ENCODE measurements around the gene RTP2. TPM values are rescaled to one million over a fixed set of nuclear protein-coding genes. Genes with fewer than 3 reads are reported as not detected.

Gene RTP2
- total RNA-seq, 1 donor from 2014 or later, result not detected

GRCh38 chr3:187738071-187738330 lies 35.6 kb upstream of the RTP2 start:
- Mint-ChIP-seq H3K4me1 (ENCODE audit: low read depth, unreplicated experiment) (peaks cover 11% of the 10 kb centered on the region), H3K9me3 (ENCODE audit: unreplicated experiment) (peaks cover 7% of the 10 kb centered on the region), H3K27me3 (ENCODE audit: unreplicated experiment) (peaks cover 5% of the 10 kb centered on the region), H3K27ac (ENCODE audit: unreplicated experiment) (no peak overlapping the region), H3K36me3 (ENCODE audit: unreplicated experiment) (no peaks in the 10 kb centered on the region), H3K4me3 (ENCODE audit: unreplicated experiment) (peak overlapping the region; percentile 89)
- no peak for DNase-seq
- TF ChIP-seq CTCF (IDR thresholded peaks at IDR 0.05; ENCODE audit: partially characterized antibody, unreplicated experiment), result no peak

GRCh38 chr3:187737368-187738070 lies 35.2 kb upstream of the RTP2 start:
- Mint-ChIP-seq H3K9me3 (ENCODE audit: unreplicated experiment) (peaks cover 7% of the 10 kb centered on the region), H3K27me3 (ENCODE audit: unreplicated experiment) (peaks cover 5% of the 10 kb centered on the region), H3K4me3 (ENCODE audit: unreplicated experiment) (peak overlapping the region; percentile 89), H3K36me3 (ENCODE audit: unreplicated experiment) (no peaks in the 10 kb centered on the region), H3K4me1 (ENCODE audit: low read depth, unreplicated experiment) (peaks cover 11% of the 10 kb centered on the region), H3K27ac (ENCODE audit: unreplicated experiment) (no peak overlapping the region)
- TF ChIP-seq CTCF (IDR thresholded peaks at IDR 0.05; ENCODE audit: partially characterized antibody, unreplicated experiment), result no peak
- peak; percentile 67 for DNase-seq

- Mint-ChIP-seq H3K27ac (ENCODE audit: unreplicated experiment) (no peak overlapping the region), H3K4me1 (ENCODE audit: low read depth, unreplicated experiment) (peaks cover 10% of the 10 kb centered on the region), H3K9me3 (ENCODE audit: unreplicated experiment) (peaks cover 7% of the 10 kb centered on the region), H3K27me3 (ENCODE audit: unreplicated experiment) (peaks cover 5% of the 10 kb centered on the region), H3K4me3 (ENCODE audit: unreplicated experiment) (peak overlapping the region; percentile 89), H3K36me3 (ENCODE audit: unreplicated experiment) (no peaks in the 10 kb centered on the region)
- TF ChIP-seq CTCF (IDR thresholded peaks at IDR 0.05; ENCODE audit: partially characterized antibody, unreplicated experiment), result no peak
- no peak for DNase-seq
Observed at GRCh38 chr3:187737006-187737367, 34.6 kb upstream of the RTP2 start.

GRCh38 chr3:187736418-187736871 lies 34.1 kb upstream of the RTP2 start:
- no peak for DNase-seq
- no peaks in the 10 kb centered on the region for H3K36me3 Mint-ChIP-seq (ENCODE audit: unreplicated experiment)
- peaks cover 5% of the 10 kb centered on the region for H3K27me3 Mint-ChIP-seq (ENCODE audit: unreplicated experiment)
- no peak for TF ChIP-seq CTCF (IDR thresholded peaks at IDR 0.05; ENCODE audit: partially characterized antibody, unreplicated experiment)
- H3K4me1 Mint-ChIP-seq (ENCODE audit: low read depth, unreplicated experiment), result peaks cover 9% of the 10 kb centered on the region
- peaks cover 7% of the 10 kb centered on the region for H3K9me3 Mint-ChIP-seq (ENCODE audit: unreplicated experiment)
- H3K4me3 Mint-ChIP-seq (ENCODE audit: unreplicated experiment), result peak overlapping the region; percentile 89
- no peak overlapping the region for H3K27ac Mint-ChIP-seq (ENCODE audit: unreplicated experiment)

GRCh38 chr3:187735837-187736236 lies 33.5 kb upstream of the RTP2 start:
- no peak overlapping the region for H3K27ac Mint-ChIP-seq (ENCODE audit: unreplicated experiment)
- H3K4me1 Mint-ChIP-seq (ENCODE audit: low read depth, unreplicated experiment), result peaks cover 9% of the 10 kb centered on the region
- H3K27me3 Mint-ChIP-seq (ENCODE audit: unreplicated experiment), result peaks cover 5% of the 10 kb centered on the region
- peaks cover 7% of the 10 kb centered on the region for H3K9me3 Mint-ChIP-seq (ENCODE audit: unreplicated experiment)
- TF ChIP-seq CTCF (IDR thresholded peaks at IDR 0.05; ENCODE audit: partially characterized antibody, unreplicated experiment), result no peak
- no peak overlapping the region for H3K4me3 Mint-ChIP-seq (ENCODE audit: unreplicated experiment)
- H3K36me3 Mint-ChIP-seq (ENCODE audit: unreplicated experiment), result no peaks in the 10 kb centered on the region
- DNase-seq, result no peak
